Measurements from ENCODE around the gene YBX2.

Gene YBX2

DNA sequence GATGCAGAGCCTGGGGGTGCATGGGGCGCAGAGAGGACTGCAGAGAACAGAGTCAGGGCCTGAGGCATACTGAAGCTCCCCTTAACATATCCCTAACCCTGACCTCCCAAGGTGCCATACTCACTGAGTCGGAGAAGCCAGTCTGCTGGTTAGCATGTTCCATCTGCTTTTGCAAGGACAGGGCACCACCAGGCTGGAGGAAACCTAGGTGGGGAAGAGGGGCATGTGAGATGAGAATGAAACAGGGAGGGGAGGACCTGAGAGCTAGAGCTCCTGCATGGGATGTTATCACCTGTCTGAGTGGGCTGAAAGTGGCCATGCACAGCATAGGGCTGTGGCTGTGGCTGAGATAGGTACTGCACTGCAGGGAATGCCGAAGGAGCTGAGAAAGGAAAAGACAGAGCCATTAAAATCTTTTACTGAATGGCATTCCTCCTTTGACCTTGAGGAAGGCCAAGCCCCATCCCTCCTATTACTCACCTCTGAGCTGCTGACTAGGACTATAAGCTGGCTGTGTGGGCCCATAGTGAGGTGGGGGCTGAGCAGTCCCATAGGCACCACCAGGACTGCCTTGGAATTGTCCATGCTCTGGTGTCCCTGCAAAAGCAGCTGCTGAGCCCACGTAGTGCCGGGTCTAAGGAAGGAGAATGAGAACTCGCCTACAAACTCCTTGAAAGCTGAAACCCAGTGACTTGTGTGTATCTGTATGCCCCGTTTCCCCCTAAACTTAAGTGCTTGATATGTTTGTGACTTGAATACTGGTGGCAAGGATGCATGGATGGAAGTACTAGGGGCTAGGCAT, 18.9 kb upstream of the YBX2 start:
- no peak overlapping the region for H3K4me3 ChIP-seq (ENCODE audit: low read depth, low read length)
- TF ChIP-seq CTCF (IDR thresholded peaks at IDR 0.05; ENCODE audit: borderline replicate concordance, insufficient read depth, low read depth, low read length), result no peak

- no peak overlapping the region for H3K4me3 ChIP-seq (ENCODE audit: low read depth, low read length)
- no peak for TF ChIP-seq CTCF (IDR thresholded peaks at IDR 0.05; ENCODE audit: borderline replicate concordance, insufficient read depth, low read depth, low read length)
These were observed 18.1 kb upstream of the YBX2 start for GRCh38 chr17:7312432-7313087.

DNA sequence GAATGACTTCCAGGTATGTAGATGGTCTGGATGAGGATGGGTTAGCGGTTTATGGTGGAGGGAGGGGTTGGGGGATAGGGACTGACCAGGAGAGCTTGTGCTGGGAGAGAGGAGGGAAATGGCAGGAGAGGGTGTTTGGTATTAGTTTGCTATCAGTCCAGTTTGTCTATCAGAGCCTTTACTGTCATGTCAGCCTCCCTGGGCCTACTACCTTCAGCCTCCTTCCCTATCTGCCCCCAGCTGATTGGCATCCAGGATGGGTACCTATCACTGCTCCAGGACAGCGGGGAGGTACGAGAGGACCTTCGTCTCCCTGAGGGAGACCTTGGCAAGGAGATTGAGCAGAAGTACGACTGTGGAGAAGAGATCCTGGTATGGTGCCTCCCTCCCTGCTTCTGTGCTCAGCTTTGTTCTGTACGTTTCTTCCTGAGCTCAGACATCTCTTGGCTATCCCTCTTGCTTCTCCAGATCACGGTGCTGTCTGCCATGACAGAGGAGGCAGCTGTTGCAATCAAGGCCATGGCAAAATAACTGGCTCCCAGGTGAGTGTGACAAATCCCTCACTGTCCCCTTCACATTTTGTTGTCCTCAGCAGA, 16.8 kb upstream of the YBX2 start:
- TF ChIP-seq CTCF (IDR thresholded peaks at IDR 0.05; ENCODE audit: borderline replicate concordance, insufficient read depth, low read depth, low read length), result no peak
- H3K4me3 ChIP-seq (ENCODE audit: low read depth, low read length), result no peak overlapping the region

DNA sequence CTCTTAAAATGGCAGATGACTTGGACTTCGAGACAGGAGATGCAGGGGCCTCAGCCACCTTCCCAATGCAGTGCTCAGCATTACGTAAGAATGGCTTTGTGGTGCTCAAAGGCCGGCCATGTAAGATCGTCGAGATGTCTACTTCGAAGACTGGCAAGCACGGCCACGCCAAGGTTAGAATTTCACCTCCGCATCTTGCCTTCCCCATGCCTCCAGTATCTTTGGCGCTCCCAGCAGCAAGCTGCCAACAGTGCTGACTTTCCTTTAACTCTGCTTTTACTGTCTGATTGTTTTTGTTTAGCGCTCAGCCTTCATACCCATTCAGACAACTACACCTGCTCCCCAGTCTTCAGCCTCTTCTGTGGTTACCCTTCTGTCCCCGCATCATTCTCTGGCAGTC, 15.2 kb upstream of the YBX2 start:
- no peak for TF ChIP-seq CTCF (IDR thresholded peaks at IDR 0.05; ENCODE audit: borderline replicate concordance, insufficient read depth, low read depth, low read length)
- H3K4me3 ChIP-seq (ENCODE audit: low read depth, low read length), result no peak overlapping the region

DNA sequence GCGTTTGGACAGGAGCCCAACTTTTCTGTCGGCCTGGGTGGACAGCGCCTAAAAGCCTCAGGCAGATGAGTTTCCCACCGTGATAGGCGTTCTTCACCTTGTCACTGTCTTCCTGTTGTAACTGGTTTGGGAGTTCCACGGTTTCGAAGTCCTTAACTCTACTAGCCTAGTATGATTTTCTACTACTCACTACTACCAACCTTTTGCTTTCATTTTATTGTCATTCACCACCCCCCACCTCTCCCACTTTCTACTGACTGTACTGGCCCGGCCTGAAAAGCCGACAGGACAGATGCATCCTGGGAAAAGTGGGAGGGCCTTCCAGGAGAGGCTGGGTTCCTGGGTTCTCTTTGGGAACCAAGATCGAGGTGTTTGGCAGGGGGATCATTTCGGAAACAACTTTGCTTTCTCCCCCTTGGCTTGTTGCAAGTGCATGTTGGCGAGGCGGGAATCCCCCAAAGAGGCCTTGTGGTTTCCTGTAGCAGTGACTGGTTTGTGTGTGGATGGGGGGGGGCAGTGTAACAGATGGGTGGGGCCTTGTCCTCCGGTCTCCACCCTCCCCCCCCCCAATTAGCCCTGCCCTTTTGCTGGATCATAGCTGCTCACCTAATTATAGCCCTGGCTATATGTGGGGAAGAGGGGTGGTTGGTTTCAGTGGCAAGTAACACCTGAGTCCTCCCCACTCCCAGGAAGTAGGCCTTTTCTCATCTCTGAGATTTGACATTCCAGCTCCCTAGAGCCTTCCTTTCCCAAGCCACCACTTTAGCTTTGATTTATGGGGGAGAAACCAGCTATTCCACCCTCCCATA, 14.4 kb upstream of the YBX2 start:
- H3K4me3 ChIP-seq (ENCODE audit: low read depth, low read length), result peak overlapping the region; percentile 91
- TF ChIP-seq CTCF (IDR thresholded peaks at IDR 0.05; ENCODE audit: borderline replicate concordance, insufficient read depth, low read depth, low read length), result no peak

- TF ChIP-seq CTCF (IDR thresholded peaks at IDR 0.05; ENCODE audit: borderline replicate concordance, insufficient read depth, low read depth, low read length), result no peak
- H3K4me3 ChIP-seq (ENCODE audit: low read depth, low read length), result peak overlapping the region; percentile 91
These were observed 13.5 kb upstream of the YBX2 start for GRCh38 chr17:7307686-7308624.
